Astrocyte of the spinal cord (primary cell): ENCODE data around the gene GIPC2.

ENCODE experiments used
- DNase-seq: peaks from one replicate; pipeline ENCODE4 v3.0.0; 2011; ENCODE audit warnings: low read depth, low spot score
- H3K4me3 ChIP-seq: 2 replicates; pipeline ENCODE4 v1.5.1; 2011; ENCODE audit warnings: low read depth, mild to moderate bottlenecking, low read length, moderate library complexity
- in situ Hi-C: cut with HindIII; loops from 2 replicates; pipeline ENCODE4 v1.10.0; 2017; ENCODE audit warnings: low sequenced_read_pairs
- TF ChIP-seq, protein P1 (sequence below): IDR thresholded peaks from 2 replicates; pipeline ENCODE4 v1.5.1; 2012; ENCODE audit warnings: low read depth, mild to moderate bottlenecking, low read length, inconsistent platforms

The GIPC2 gene

GRCh38 chr1:78126506-78126905, 80.7 kb downstream of the GIPC2 start:
- TF ChIP-seq, protein P1, sequence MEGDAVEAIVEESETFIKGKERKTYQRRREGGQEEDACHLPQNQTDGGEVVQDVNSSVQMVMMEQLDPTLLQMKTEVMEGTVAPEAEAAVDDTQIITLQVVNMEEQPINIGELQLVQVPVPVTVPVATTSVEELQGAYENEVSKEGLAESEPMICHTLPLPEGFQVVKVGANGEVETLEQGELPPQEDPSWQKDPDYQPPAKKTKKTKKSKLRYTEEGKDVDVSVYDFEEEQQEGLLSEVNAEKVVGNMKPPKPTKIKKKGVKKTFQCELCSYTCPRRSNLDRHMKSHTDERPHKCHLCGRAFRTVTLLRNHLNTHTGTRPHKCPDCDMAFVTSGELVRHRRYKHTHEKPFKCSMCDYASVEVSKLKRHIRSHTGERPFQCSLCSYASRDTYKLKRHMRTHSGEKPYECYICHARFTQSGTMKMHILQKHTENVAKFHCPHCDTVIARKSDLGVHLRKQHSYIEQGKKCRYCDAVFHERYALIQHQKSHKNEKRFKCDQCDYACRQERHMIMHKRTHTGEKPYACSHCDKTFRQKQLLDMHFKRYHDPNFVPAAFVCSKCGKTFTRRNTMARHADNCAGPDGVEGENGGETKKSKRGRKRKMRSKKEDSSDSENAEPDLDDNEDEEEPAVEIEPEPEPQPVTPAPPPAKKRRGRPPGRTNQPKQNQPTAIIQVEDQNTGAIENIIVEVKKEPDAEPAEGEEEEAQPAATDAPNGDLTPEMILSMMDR: no peak
- in situ Hi-C loops: no loop called here
- H3K4me3 ChIP-seq: no peak overlapping the region
- DNase-seq: no peak

DNA sequence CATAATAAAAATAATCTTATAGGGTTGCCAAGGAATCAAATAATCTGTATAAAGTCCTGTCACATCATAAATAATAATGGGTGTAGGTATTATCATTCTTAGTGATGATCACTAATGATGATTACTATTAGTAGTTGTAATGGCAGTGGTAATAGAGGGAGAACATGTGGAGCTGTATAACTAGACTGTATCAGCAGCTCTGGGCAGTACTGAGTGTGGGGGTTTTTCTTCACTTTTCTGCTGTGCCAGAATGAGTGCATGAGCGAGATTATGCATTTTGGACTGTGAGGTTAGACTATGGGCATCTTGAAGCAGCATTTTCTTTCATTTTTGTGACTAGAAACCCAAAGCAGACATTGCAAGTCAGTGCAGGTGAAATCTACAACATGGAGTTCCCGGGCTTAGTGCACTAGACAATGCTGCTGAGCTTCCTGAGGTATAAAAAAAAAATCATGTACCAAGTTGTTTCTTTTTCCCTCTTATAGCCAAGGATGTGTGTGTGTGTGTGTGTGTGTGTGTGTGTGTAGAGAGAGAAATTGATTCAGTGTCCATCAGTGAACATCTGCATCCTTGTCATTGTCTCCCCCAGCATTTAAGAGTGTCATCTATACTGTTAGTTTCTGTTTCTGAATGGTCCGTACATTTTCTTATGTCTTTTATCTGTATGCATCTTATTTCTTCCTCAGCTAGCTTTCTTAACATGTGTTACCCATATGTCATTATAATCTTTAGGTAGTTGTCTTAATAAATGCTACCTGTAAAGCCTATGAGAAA, 86.6 kb downstream of the GIPC2 start:
- no peak for DNase-seq
- H3K4me3 ChIP-seq: no peak overlapping the region
- TF ChIP-seq, protein P1: no peak
- in situ Hi-C loops: no loop called here

DNA sequence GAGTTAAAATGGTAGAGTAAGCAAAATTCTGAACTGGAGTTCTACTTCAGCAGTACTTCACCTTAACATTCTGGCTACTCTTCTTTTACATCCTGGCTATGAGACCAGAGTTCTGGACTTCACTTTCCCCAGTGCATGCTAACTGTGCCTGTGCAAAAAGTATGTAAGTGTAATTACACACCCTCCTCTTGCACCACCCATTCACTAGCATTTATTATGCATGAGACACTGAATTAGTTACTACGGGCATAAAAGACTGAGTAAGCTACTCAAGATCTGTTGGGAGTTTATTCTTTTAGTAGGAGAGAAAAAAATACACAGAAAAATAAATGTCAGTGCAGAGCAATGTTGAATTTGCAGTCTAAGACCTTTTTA, 87.2 kb downstream of the GIPC2 start:
- TF ChIP-seq, protein P1: no peak
- in situ Hi-C loops: no loop called here
- no peak for DNase-seq
- H3K4me3 ChIP-seq: no peak overlapping the region

GRCh38 chr1:78136680-78137079, 90.9 kb downstream of the GIPC2 start:
- no peak for DNase-seq
- in situ Hi-C loops: no loop called here
- no peak overlapping the region for H3K4me3 ChIP-seq
- TF ChIP-seq, protein P1: no peak

DNA sequence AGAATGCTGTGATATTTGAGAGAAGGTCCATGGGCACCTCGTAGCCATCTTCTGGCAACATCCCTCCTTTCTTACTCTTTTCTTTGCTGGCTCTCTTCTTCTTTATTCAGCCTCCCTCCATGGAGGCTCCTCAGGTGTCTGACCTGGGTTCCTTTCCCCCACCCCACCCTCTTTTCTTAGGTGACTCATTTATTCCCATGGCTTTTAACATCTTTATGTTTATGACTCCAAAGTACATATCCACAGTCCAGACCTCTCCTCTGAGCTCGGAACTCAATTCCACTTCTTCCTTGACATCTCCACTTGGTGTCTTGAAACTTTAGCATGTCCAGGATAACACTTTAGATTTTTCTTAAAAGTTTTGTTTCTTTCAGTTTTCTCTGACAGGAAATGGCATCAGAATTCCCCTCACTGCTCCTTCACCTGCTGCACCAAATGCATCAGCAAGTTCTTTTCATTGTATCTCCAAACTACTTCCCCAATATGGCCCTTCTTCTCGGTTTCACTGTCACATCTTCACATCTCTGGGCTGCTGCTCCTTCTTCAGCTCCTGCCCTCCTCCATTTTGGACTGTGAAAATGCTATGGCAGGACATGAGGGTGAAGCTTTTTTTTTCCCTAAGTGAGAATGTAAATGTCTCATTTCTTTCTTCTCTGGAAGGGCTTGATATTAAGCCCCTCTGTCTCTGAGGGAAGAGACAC, 95.9 kb downstream of the GIPC2 start:
- in situ Hi-C loops: no loop called here
- H3K4me3 ChIP-seq: no peak overlapping the region
- TF ChIP-seq, protein P1: no peak
- DNase-seq: no peak

DNA sequence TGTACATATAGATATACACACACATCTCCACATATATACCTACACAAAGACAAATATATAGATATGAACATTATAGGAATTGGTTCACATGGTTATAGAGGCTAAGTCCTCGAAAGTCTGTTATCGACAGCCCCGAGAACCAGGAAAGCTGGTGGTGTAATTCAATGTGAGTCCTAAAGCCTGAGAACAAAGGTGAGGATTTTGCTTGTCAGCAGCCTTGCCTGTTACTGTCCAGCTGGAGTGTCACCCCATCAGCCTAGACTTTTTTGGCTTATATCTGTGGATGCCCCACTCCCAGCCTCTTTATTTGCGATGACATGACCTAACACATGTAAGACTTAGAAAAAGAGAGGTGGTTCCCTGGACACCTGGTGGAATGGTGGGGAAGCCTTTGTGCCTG, 97.0 kb downstream of the GIPC2 start:
- in situ Hi-C loops: no loop called here
- no peak for DNase-seq
- TF ChIP-seq, protein P1: no peak
- H3K4me3 ChIP-seq: no peak overlapping the region
